ENCODE results near the gene TTC39C. TPM values are rescaled to one million over a fixed set of nuclear protein-coding genes. Genes with fewer than 3 reads are reported as not detected.
A peak's percentile ranks its signal among the peaks of the same experiment; 100 is the strongest.

Gene TTC39C
- total RNA-seq, 1 donor from 2014 or later: 29.2 TPM

- no peak for DNase-seq
- no peaks in the 10 kb centered on the region for H3K9me3 Mint-ChIP-seq
- peaks cover 41% of the 10 kb centered on the region for H3K36me3 Mint-ChIP-seq (ENCODE audit: low read depth)
- no peaks in the 10 kb centered on the region for H3K27me3 Mint-ChIP-seq
- no peak overlapping the region for H3K27ac Mint-ChIP-seq
- intact Hi-C loops (cut with micrococcal nuclease): no loop called here
- no peak overlapping the region for H3K4me3 Mint-ChIP-seq
- H3K4me1 Mint-ChIP-seq: peaks cover 18% of the 10 kb centered on the region
These were observed 97.4 kb downstream of the TTC39C start for GRCh38 chr18:24111936-24112335.

- Mint-ChIP-seq H3K36me3 (ENCODE audit: low read depth) (peaks cover 36% of the 10 kb centered on the region), H3K9me3 (no peaks in the 10 kb centered on the region), H3K27me3 (no peaks in the 10 kb centered on the region), H3K27ac (no peak overlapping the region), H3K4me3 (no peak overlapping the region), H3K4me1 (peaks cover 17% of the 10 kb centered on the region)
- no peak for DNase-seq
- intact Hi-C loops (cut with micrococcal nuclease): no loop called here
These were observed 97.9 kb downstream of the TTC39C start for GRCh38 chr18:24112464-24112863.

- Mint-ChIP-seq H3K27me3 (no peaks in the 10 kb centered on the region), H3K9me3 (no peaks in the 10 kb centered on the region), H3K36me3 (ENCODE audit: low read depth) (peaks cover 37% of the 10 kb centered on the region), H3K27ac (no peak overlapping the region), H3K4me1 (peaks cover 18% of the 10 kb centered on the region), H3K4me3 (no peak overlapping the region)
- DNase-seq: no peak
- intact Hi-C loops (cut with micrococcal nuclease): no loop called here
These were observed 98.5 kb downstream of the TTC39C start for GRCh38 chr18:24112874-24113615.

GRCh38 chr18:24114924-24115549, 100.5 kb downstream of the TTC39C start:
- Mint-ChIP-seq H3K27ac (peak overlapping the region; percentile 4), H3K36me3 (ENCODE audit: low read depth) (peaks cover 43% of the 10 kb centered on the region), H3K4me1 (peaks cover 19% of the 10 kb centered on the region), H3K4me3 (no peak overlapping the region), H3K9me3 (no peaks in the 10 kb centered on the region), H3K27me3 (no peaks in the 10 kb centered on the region)
- no peak for DNase-seq
- intact Hi-C loops (cut with micrococcal nuclease): loop anchor here (5.0 kb wide), 3 partner anchors 63 to 598 kb away; no protein-coding TSS in a partner anchor

GRCh38 chr18:24115628-24116027, 101.1 kb downstream of the TTC39C start:
- Mint-ChIP-seq H3K27me3 (no peaks in the 10 kb centered on the region), H3K4me1 (peaks cover 19% of the 10 kb centered on the region), H3K27ac (no peak overlapping the region), H3K4me3 (no peak overlapping the region), H3K9me3 (no peaks in the 10 kb centered on the region), H3K36me3 (ENCODE audit: low read depth) (peaks cover 46% of the 10 kb centered on the region)
- no peak for DNase-seq
- intact Hi-C loops (cut with micrococcal nuclease): loop anchor here (5.0 kb wide), 3 partner anchors 63 to 598 kb away; no protein-coding TSS in a partner anchor

- peaks cover 14% of the 10 kb centered on the region for H3K4me1 Mint-ChIP-seq
- H3K9me3 Mint-ChIP-seq: no peaks in the 10 kb centered on the region
- intact Hi-C loops (cut with micrococcal nuclease): loop anchor here (1.0 to 5.0 kb wide), 9 partner anchors 42 to 602 kb away; no protein-coding TSS in a partner anchor
- no peaks in the 10 kb centered on the region for H3K27me3 Mint-ChIP-seq
- H3K4me3 Mint-ChIP-seq: no peak overlapping the region
- peak; percentile 91 for DNase-seq
- H3K27ac Mint-ChIP-seq: no peak overlapping the region
- H3K36me3 Mint-ChIP-seq (ENCODE audit: low read depth): peaks cover 42% of the 10 kb centered on the region
These were observed 104.4 kb downstream of the TTC39C start for GRCh38 chr18:24118750-24119577.

- H3K9me3 Mint-ChIP-seq: no peaks in the 10 kb centered on the region
- no peaks in the 10 kb centered on the region for H3K27me3 Mint-ChIP-seq
- no peak for DNase-seq
- H3K4me1 Mint-ChIP-seq: peaks cover 5% of the 10 kb centered on the region
- H3K4me3 Mint-ChIP-seq: no peak overlapping the region
- no peak overlapping the region for H3K27ac Mint-ChIP-seq
- peaks cover 43% of the 10 kb centered on the region for H3K36me3 Mint-ChIP-seq (ENCODE audit: low read depth)
- intact Hi-C loops (cut with micrococcal nuclease): no loop called here
These were observed 106.1 kb downstream of the TTC39C start for GRCh38 chr18:24120676-24121075.

- intact Hi-C loops (cut with micrococcal nuclease): no loop called here
- peaks cover 42% of the 10 kb centered on the region for H3K36me3 Mint-ChIP-seq (ENCODE audit: low read depth)
- H3K9me3 Mint-ChIP-seq: no peaks in the 10 kb centered on the region
- H3K4me3 Mint-ChIP-seq: no peak overlapping the region
- no peak for DNase-seq
- no peak overlapping the region for H3K27ac Mint-ChIP-seq
- H3K27me3 Mint-ChIP-seq: no peaks in the 10 kb centered on the region
- peaks cover 2% of the 10 kb centered on the region for H3K4me1 Mint-ChIP-seq
These were observed 107.1 kb downstream of the TTC39C start for GRCh38 chr18:24121625-24122024.

- Mint-ChIP-seq H3K9me3 (no peaks in the 10 kb centered on the region), H3K27ac (no peak overlapping the region), H3K27me3 (no peaks in the 10 kb centered on the region), H3K4me1 (no peaks in the 10 kb centered on the region), H3K4me3 (no peak overlapping the region), H3K36me3 (ENCODE audit: low read depth) (peaks cover 49% of the 10 kb centered on the region)
- DNase-seq: no peak
- intact Hi-C loops (cut with micrococcal nuclease): no loop called here
These were observed 111.8 kb downstream of the TTC39C start for GRCh38 chr18:24126155-24126961.

- H3K27ac Mint-ChIP-seq: no peak overlapping the region
- no peak for DNase-seq
- no peak overlapping the region for H3K4me3 Mint-ChIP-seq
- peaks cover 52% of the 10 kb centered on the region for H3K36me3 Mint-ChIP-seq (ENCODE audit: low read depth)
- H3K9me3 Mint-ChIP-seq: no peaks in the 10 kb centered on the region
- intact Hi-C loops (cut with micrococcal nuclease): no loop called here
- no peaks in the 10 kb centered on the region for H3K27me3 Mint-ChIP-seq
- H3K4me1 Mint-ChIP-seq: no peaks in the 10 kb centered on the region
These were observed 113.2 kb downstream of the TTC39C start for GRCh38 chr18:24127735-24128134.

GRCh38 chr18:24128700-24129099, 114.1 kb downstream of the TTC39C start:
- Mint-ChIP-seq H3K27me3 (no peaks in the 10 kb centered on the region), H3K9me3 (no peaks in the 10 kb centered on the region), H3K36me3 (ENCODE audit: low read depth) (peaks cover 56% of the 10 kb centered on the region), H3K27ac (no peak overlapping the region), H3K4me3 (no peak overlapping the region), H3K4me1 (no peaks in the 10 kb centered on the region)
- DNase-seq: no peak
- intact Hi-C loops (cut with micrococcal nuclease): no loop called here

GRCh38 chr18:24130494-24130893, 115.9 kb downstream of the TTC39C start:
- H3K9me3 Mint-ChIP-seq: no peaks in the 10 kb centered on the region
- DNase-seq: no peak
- peaks cover 52% of the 10 kb centered on the region for H3K36me3 Mint-ChIP-seq (ENCODE audit: low read depth)
- no peak overlapping the region for H3K4me3 Mint-ChIP-seq
- intact Hi-C loops (cut with micrococcal nuclease): no loop called here
- H3K27me3 Mint-ChIP-seq: no peaks in the 10 kb centered on the region
- H3K27ac Mint-ChIP-seq: no peak overlapping the region
- no peaks in the 10 kb centered on the region for H3K4me1 Mint-ChIP-seq

GRCh38 chr18:24136967-24137373, 122.4 kb downstream of the TTC39C start:
- H3K27ac Mint-ChIP-seq: no peak overlapping the region
- H3K4me1 Mint-ChIP-seq: peaks cover 20% of the 10 kb centered on the region
- peaks cover 26% of the 10 kb centered on the region for H3K36me3 Mint-ChIP-seq (ENCODE audit: low read depth)
- H3K9me3 Mint-ChIP-seq: no peaks in the 10 kb centered on the region
- DNase-seq: no peak
- intact Hi-C loops (cut with micrococcal nuclease): no loop called here
- peaks cover 13% of the 10 kb centered on the region for H3K27me3 Mint-ChIP-seq
- H3K4me3 Mint-ChIP-seq: no peak overlapping the region
